Liver (tissue), 3 donors: ENCODE data around the gene SLC17A9.

ENCODE experiments used
- ATF3 ChIP-seq: IDR thresholded peaks from 2 replicates; pipeline ENCODE4 v1.6.1; 2016; ENCODE audit warnings: antibody characterized with exemption
- CTCF ChIP-seq: fragments of 150-350 bp; IDR thresholded peaks from 2 replicates; pipeline ENCODE4 v1.5.1; 2017; ENCODE audit warnings: improper control_type of control experiment, low read depth, low read length; ENCODE audit not compliant: missing input control
- GABPA ChIP-seq, 2 donors: IDR thresholded peaks in 1 of 2; conservative IDR thresholded peaks in 1 of 2; 2 replicates each; pipeline ENCODE4 v1.6.1; 2016; ENCODE audit warnings: antibody characterized with exemption in 2 of 2, mild to moderate bottlenecking in 1 of 2, moderate library complexity in 1 of 2
- HNF4G ChIP-seq: IDR thresholded peaks from 2 replicates; pipeline ENCODE4 v1.6.1; 2016; ENCODE audit warnings: antibody characterized with exemption
- SP1 ChIP-seq: IDR thresholded peaks from 2 replicates; pipeline ENCODE4 v1.6.1; 2018; ENCODE audit warnings: antibody characterized with exemption, mild to moderate bottlenecking
- TAF1 ChIP-seq: conservative IDR thresholded peaks from 2 replicates; pipeline ENCODE4 v1.6.1; 2016; ENCODE audit warnings: antibody characterized with exemption, mild to moderate bottlenecking
- YY1 ChIP-seq: IDR thresholded peaks from 2 replicates; pipeline ENCODE4 v1.6.1; 2016; ENCODE audit warnings: antibody characterized with exemption, mild to moderate bottlenecking
- donor health status: healthy.
- donor health status: healthy.

- no peak for TF ChIP-seq HNF4G
- TF ChIP-seq SP1, result no peak
- no peak for TF ChIP-seq CTCF
- TF ChIP-seq GABPA (IDR thresholded peaks at IDR 0.05 in 1 of 2, conservative IDR thresholded peaks at IDR 0.05 in 1 of 2), result no peak
- no peak for TF ChIP-seq TAF1
- TF ChIP-seq YY1, result no peak
- TF ChIP-seq ATF3, result no peak
Observed at GRCh38 chr20:62918147-62918546, 34.4 kb upstream of the SLC17A9 start.
